ENCODE measurements around the gene PCDHGA4. TPM values are rescaled to one million over a fixed set of nuclear protein-coding genes. Genes with fewer than 3 reads are reported as not detected.
"Not testable (repeated sequence)": the region's sequence is repeated elsewhere in the genome, so short reads cannot be mapped to it uniquely, and the experiment has no call there.

The PCDHGA4 gene
- total RNA-seq, 2 donors from 2014 or later: 11.4 TPM

GRCh38 chr5:141382469-141383294, 27.9 kb downstream of the PCDHGA4 start, which contains the start of gene PCDHGA7:
Gene PCDHGA7, plus strand, starts transcription at chr5:141382742. Its CDS starts 158 bp downstream, at chr5:141382900.
- H3K27ac ChIP-seq: no peak within 1 kb of the TSS
- H3K36me3 ChIP-seq: no peaks in the 10 kb centered on the region
- H3K4me3 ChIP-seq: peak within 1 kb of the TSS; percentile 19
- H3K4me1 ChIP-seq (ENCODE audit: control insufficient read depth in 1 of 2, low read depth in 2 of 2): no peaks in the 10 kb centered on the region
- ATAC-seq (ENCODE audit: insufficient number of reproducible peaks, low FRiP score, low read depth): no peak
- peaks cover 95% of the 10 kb centered on the region for H3K9me3 ChIP-seq
- no peaks in the 10 kb centered on the region for H3K27me3 ChIP-seq (replicated peaks; ENCODE audit: insufficient read depth)
- DNase-seq (ENCODE audit: low spot score): no peak
- TF ChIP-seq CTCF (IDR thresholded peaks at IDR 0.05): no peak

- no peaks in the 10 kb centered on the region for H3K4me1 ChIP-seq (ENCODE audit: control insufficient read depth in 1 of 2, low read depth in 2 of 2)
- no peak overlapping the region for H3K27ac ChIP-seq
- peaks cover 90% of the 10 kb centered on the region for H3K9me3 ChIP-seq
- TF ChIP-seq CTCF (IDR thresholded peaks at IDR 0.05): no peak
- no peak for DNase-seq (ENCODE audit: low spot score)
- H3K4me3 ChIP-seq: peak overlapping the region; percentile 19
- no peak for ATAC-seq (ENCODE audit: insufficient number of reproducible peaks, low FRiP score, low read depth)
- no peaks in the 10 kb centered on the region for H3K27me3 ChIP-seq (replicated peaks; ENCODE audit: insufficient read depth)
- no peaks in the 10 kb centered on the region for H3K36me3 ChIP-seq
Measured at GRCh38 chr5:141383345-141383744, 28.5 kb downstream of the PCDHGA4 start.

- no peak for DNase-seq (ENCODE audit: low spot score)
- no peaks in the 10 kb centered on the region for H3K36me3 ChIP-seq
- ATAC-seq (ENCODE audit: insufficient number of reproducible peaks, low FRiP score, low read depth): no peak
- no peaks in the 10 kb centered on the region for H3K4me1 ChIP-seq (ENCODE audit: control insufficient read depth in 1 of 2, low read depth in 2 of 2)
- H3K9me3 ChIP-seq: peaks cover 93% of the 10 kb centered on the region
- H3K4me3 ChIP-seq: peak overlapping the region; percentile 8
- no peaks in the 10 kb centered on the region for H3K27me3 ChIP-seq (replicated peaks; ENCODE audit: insufficient read depth)
- no peak for TF ChIP-seq CTCF (IDR thresholded peaks at IDR 0.05)
- H3K27ac ChIP-seq: no peak overlapping the region
Measured at GRCh38 chr5:141384471-141385267, 29.8 kb downstream of the PCDHGA4 start.

- H3K27ac ChIP-seq; H3K27me3 ChIP-seq (replicated peaks; ENCODE audit: insufficient read depth); H3K36me3 ChIP-seq; DNase-seq (ENCODE audit: low spot score); ATAC-seq (ENCODE audit: insufficient number of reproducible peaks, low FRiP score, low read depth); H3K4me1 ChIP-seq (ENCODE audit: control insufficient read depth in 1 of 2, low read depth in 2 of 2): not testable (repeated sequence)
- Histone ChIP-seq H3K9me3 (peaks cover 95% of the 10 kb centered on the region), H3K4me3 (peak within 1 kb of the TSS; percentile 37)
Measured at GRCh38 chr5:141387557-141388311, 32.9 kb downstream of the PCDHGA4 start, which contains the start of gene PCDHGB4. Gene PCDHGB4, plus strand, starts transcription at chr5:141387698. Its CDS starts 187 bp downstream, at chr5:141387885.

- H3K9me3 ChIP-seq: peaks cover 95% of the 10 kb centered on the region
- ATAC-seq (ENCODE audit: insufficient number of reproducible peaks, low FRiP score, low read depth): no peak
- no peak for TF ChIP-seq CTCF (IDR thresholded peaks at IDR 0.05)
Measured at GRCh38 chr5:141388661-141389060, 33.8 kb downstream of the PCDHGA4 start.

More at GRCh38 chr5:141388661-141389060, 33.8 kb downstream of the PCDHGA4 start:
- H3K4me1 ChIP-seq (ENCODE audit: control insufficient read depth in 1 of 2, low read depth in 2 of 2): no peaks in the 10 kb centered on the region
- no peak overlapping the region for H3K4me3 ChIP-seq
- no peak overlapping the region for H3K27ac ChIP-seq
- peaks cover 5% of the 10 kb centered on the region for H3K36me3 ChIP-seq
- DNase-seq (ENCODE audit: low spot score): no peak
- no peaks in the 10 kb centered on the region for H3K27me3 ChIP-seq (replicated peaks; ENCODE audit: insufficient read depth)

Data from thoracic aorta (tissue), 2 donors.